Endothelial cell of umbilical vein (primary cell): Measurements from ENCODE around the gene SETBP1. TPM values are rescaled to one million over a fixed set of nuclear protein-coding genes. Genes with fewer than 3 reads are reported as not detected.

ENCODE experiments used
- BruUV-seq: library from RNA; stranded (reverse); fragments of 400-500 nt; replicated peaks from 2 replicates; lab custom pipeline; 2021; lab: Mats Ljungman, UMichigan
- CTCF ChIA-PET: fragments of 300-600, 350-600 bp; sonication (Branson Sonifier 250); formaldehyde crosslinking; loops from one replicate; lab custom pipeline; 2021; ENCODE audit warnings: antibody characterized with exemption, inconsistent platforms; lab: Charles Lee
- POLR2A ChIA-PET: fragments of 300-600, 350-600 bp; sonication (Branson Sonifier 250); formaldehyde crosslinking; loops from one replicate; lab custom pipeline; 2021; ENCODE audit warnings: antibody characterized with exemption, inconsistent platforms; lab: Charles Lee
- DNase-seq: peaks from one replicate; pipeline ENCODE4 v3.0.0-alpha.2; 2011; ENCODE audit warnings: low read depth, low spot score
- FAIRE-seq: peaks from 2 replicates; lab custom pipeline; 2011; peaks lifted over from hg19 to GRCh38; lab: Jason Lieb, UNC
- H2AFZ ChIP-seq: 2 replicates; pipeline ENCODE4 v1.6.0; 2012; ENCODE audit warnings: low read depth, low read length, control low read depth, inconsistent platforms
- H3K27ac ChIP-seq: 2 replicates; pipeline ENCODE4 v1.5.1; 2011; ENCODE audit warnings: low read depth, mild to moderate bottlenecking, control low read depth, low read length, moderate library complexity; ENCODE audit not compliant: insufficient read depth
- H3K27me3 ChIP-seq, 2 experiments: 2 replicates each; pipeline versions ENCODE4 v1.6.0 to v1.6.1; 2011; ENCODE audit warnings: low read length in 2 of 2, mixed read lengths in 1 of 2; ENCODE audit not compliant: control insufficient read depth in 2 of 2, insufficient read depth in 2 of 2
- H3K36me3 ChIP-seq, 2 experiments: 2 replicates in 1 of 2; 3 replicates in 1 of 2; pipeline ENCODE4 v1.5.1; 2011; ENCODE audit warnings: low read length in 2 of 2, mild to moderate bottlenecking in 1 of 2, moderate library complexity in 1 of 2; ENCODE audit not compliant: control insufficient read depth in 2 of 2, insufficient read depth in 2 of 2; ENCODE audit errors: extremely low read depth in 1 of 2
- H3K4me1 ChIP-seq: 3 replicates; pipeline ENCODE4 v1.5.1; 2011; ENCODE audit warnings: mild to moderate bottlenecking, low read length; ENCODE audit not compliant: control insufficient read depth, insufficient read depth; ENCODE audit errors: extremely low read depth
- H3K4me2 ChIP-seq: 2 replicates; pipeline ENCODE4 v1.6.1; 2011; ENCODE audit warnings: low read length, control low read depth, mixed read lengths; ENCODE audit not compliant: insufficient read depth
- H3K4me3 ChIP-seq, 3 experiments: fragments of 200-600 bp in 1 of 3; sonication (generic), shearing (Covaris generic) in 1 of 3; replicated peaks in 1 of 3; 2 replicates each; pipeline ENCODE4 v1.5.1; 2011 to 2016; ENCODE audit warnings: control low read depth in 3 of 3, low read length in 3 of 3, mild to moderate bottlenecking in 2 of 3, inconsistent platforms in 1 of 3, low read depth in 1 of 3, moderate library complexity in 1 of 3; ENCODE audit not compliant: insufficient read depth in 1 of 3
- H3K79me2 ChIP-seq: 2 replicates; pipeline ENCODE4 v1.6.0; 2012; ENCODE audit warnings: low read length, inconsistent platforms; ENCODE audit not compliant: control insufficient read depth, insufficient read depth
- H3K9ac ChIP-seq: replicated peaks from 2 replicates; pipeline ENCODE3; 2011; ENCODE audit warnings: low read length, control low read depth; ENCODE audit not compliant: insufficient read depth; ENCODE audit errors: extremely low read depth
- H3K9me1 ChIP-seq: replicated peaks from 3 replicates; pipeline ENCODE4 v1.6.0; 2011; ENCODE audit warnings: mild to moderate bottlenecking, low read length; ENCODE audit not compliant: control insufficient read depth, insufficient read depth; ENCODE audit errors: extremely low read depth
- H3K9me3 ChIP-seq: replicated peaks from 2 replicates; pipeline ENCODE4 v1.5.1; 2012; ENCODE audit warnings: low read length, inconsistent platforms; ENCODE audit not compliant: control insufficient read depth, insufficient read depth
- H4K20me1 ChIP-seq: replicated peaks from 2 replicates; pipeline ENCODE3; 2011; ENCODE audit warnings: mild to moderate bottlenecking, low read length; ENCODE audit not compliant: control insufficient read depth, insufficient read depth; ENCODE audit errors: extremely low read depth
- EZH2 ChIP-seq: IDR thresholded peaks from 2 replicates; pipeline ENCODE4 v1.6.1; 2012; ENCODE audit warnings: borderline replicate concordance, low read depth, mild to moderate bottlenecking, moderate library complexity, low read length, inconsistent platforms; ENCODE audit not compliant: severe bottlenecking
- FOS ChIP-seq: IDR thresholded peaks from 2 replicates; pipeline ENCODE4 v1.6.1; 2011; ENCODE audit warnings: mild to moderate bottlenecking, low read length, moderate library complexity, borderline replicate concordance; ENCODE audit not compliant: insufficient read depth
- GATA2 ChIP-seq: IDR thresholded peaks from 2 replicates; pipeline ENCODE4 v1.7.0; 2011; ENCODE audit warnings: low read depth, mild to moderate bottlenecking, moderate library complexity, mixed read lengths, low read length; ENCODE audit not compliant: insufficient read length, insufficient read depth
- JUN ChIP-seq: IDR thresholded peaks from 2 replicates; pipeline ENCODE4 v1.6.1; 2011; ENCODE audit warnings: borderline replicate concordance, low read depth; ENCODE audit not compliant: insufficient read length, insufficient read depth
- MYC ChIP-seq: IDR thresholded peaks from one replicate; pipeline ENCODE4 v1.6.1; 2011; ENCODE audit warnings: mild to moderate bottlenecking, low read depth, low read length
- POLR2A ChIP-seq: IDR thresholded peaks from 2 replicates; pipeline ENCODE4 v1.6.1; 2012; ENCODE audit warnings: low read depth, mild to moderate bottlenecking, control low read depth, low read length
- POLR2AphosphoS5 ChIP-seq: IDR thresholded peaks from 2 replicates; pipeline ENCODE4 v1.6.1; 2012; ENCODE audit warnings: low read depth, mild to moderate bottlenecking, control low read depth, low read length, moderate library complexity; ENCODE audit not compliant: insufficient read depth
- dilution Hi-C: fragments of 300-500 bp; cut with MboI; formaldehyde crosslinking; loops from one replicate; pipeline ENCODE4 v1.15.0; 2019; ENCODE audit warnings: low sequenced_read_pairs; ENCODE audit not compliant: extremely low pct_ligation_motif_present
- intact Hi-C: fragments of 100-400 bp; cut with micrococcal nuclease; formaldehyde crosslinking; loops from one replicate; pipeline ENCODE4 v1.10.0; 2022
- polyA plus RNA-seq, 4 experiments: library from polyadenylated mRNA; depleted of rRNA in 3 of 4; stranded (reverse) in 3 of 4; unstranded in 1 of 4; fragments of >200 nt; gene quantifications; 2 replicates each; pipeline versions ENCODE4 v1.2.1 to v1.2.3, GENCODE V29; 2011 to 2012; ENCODE audit warnings: missing spikeins in 1 of 4
- total RNA-seq: library from RNA; stranded (reverse); gene quantifications from 2 replicates; pipeline ENCODE4 v1.2.3, GENCODE V29; 2021
- TF ChIP-seq, protein P1 (sequence below): IDR thresholded peaks from 2 replicates; pipeline ENCODE4 v1.6.1; 2011; ENCODE audit not compliant: insufficient read depth, insufficient read length
- TF ChIP-seq, protein P2 (sequence below), 2 donors: IDR thresholded peaks; 1 replicate in 1 of 2; 2 replicates in 1 of 2; pipeline ENCODE4 v1.5.1; 2011; ENCODE audit warnings: low read length in 2 of 2, mild to moderate bottlenecking in 2 of 2, moderate library complexity in 2 of 2, control low read depth in 1 of 2, inconsistent platforms in 1 of 2, low read depth in 1 of 2; ENCODE audit not compliant: insufficient read depth in 1 of 2; ENCODE audit errors: extremely low read depth in 1 of 2

The SETBP1 gene
- total and polyA plus RNA-seq, 2 donors (not counting 3 experiments of a cell fraction or from before 2014, with no cell fraction given) = 0.76 to 3.1 TPM

DNA sequence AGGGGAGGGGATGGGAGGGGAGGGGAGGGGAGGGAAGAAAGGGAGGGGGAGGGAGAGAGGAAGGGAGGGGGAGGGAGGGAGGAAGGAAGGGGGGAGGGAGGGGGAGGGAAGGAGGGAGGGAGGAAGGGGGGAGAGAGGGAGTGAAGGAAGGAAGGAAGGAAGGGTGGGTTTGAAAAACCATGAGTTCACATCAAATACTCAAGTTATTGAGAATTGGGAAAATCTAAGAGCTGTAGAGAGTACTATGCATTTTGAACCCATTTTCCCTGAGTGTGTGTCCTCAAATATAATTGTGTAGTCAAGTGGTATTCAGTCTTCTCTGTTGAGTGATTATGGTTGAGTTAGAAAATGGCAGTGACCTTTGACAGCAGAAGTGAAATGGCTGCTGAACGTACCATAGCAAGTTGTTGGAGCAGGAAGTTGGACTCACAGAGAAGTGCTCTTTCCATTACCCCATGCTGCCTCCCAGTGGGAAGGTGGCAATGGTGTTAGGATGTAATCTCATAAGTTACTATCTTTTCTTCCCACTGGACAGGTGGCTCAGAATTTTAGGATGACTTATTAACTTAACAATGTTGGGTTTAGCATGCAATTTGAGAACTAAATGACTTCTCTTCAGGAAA is 214.6 kb downstream of the SETBP1 start:
- CTCF ChIA-PET = interaction anchor here (0.7 kb wide), 1 partner anchor 248 kb away, joined by 3 read pairs; no protein-coding TSS in a partner anchor

DNA sequence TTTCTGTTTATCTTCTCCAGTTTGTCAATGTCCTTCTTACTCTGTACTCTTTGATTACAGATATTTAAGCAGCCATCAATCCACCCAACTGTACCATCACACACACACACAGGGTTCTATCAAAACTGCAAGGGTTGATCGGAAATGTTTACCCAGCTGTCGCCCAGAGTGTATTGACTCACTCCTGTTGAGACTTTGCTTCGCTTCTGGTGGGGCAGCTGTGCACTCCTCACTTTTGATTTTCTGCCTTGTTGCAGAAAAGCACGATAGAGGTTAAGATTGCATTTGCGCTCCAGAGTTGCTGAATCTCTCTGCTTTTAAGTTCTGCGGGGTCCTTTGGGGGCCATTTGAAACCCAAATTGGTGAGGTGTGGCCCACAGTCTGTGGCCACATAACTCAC is 216.2 kb downstream of the SETBP1 start:
- FAIRE-seq (no peak), DNase-seq (no peak)
- dilution Hi-C loops (no loop called here), intact Hi-C loops (no loop called here)
- no TSS peak for BruUV-seq
- Histone ChIP-seq H3K9me1 (no peaks in the 10 kb centered on the region), H3K27me3 (no peaks in the 10 kb centered on the region), H3K4me1 (no peaks in the 10 kb centered on the region), H3K4me2 (no peak overlapping the region), H4K20me1 (no peaks in the 10 kb centered on the region), H3K9ac (no peak overlapping the region), H3K36me3 (no peaks in the 10 kb centered on the region), H2AFZ (no peak overlapping the region), H3K27ac (no peak overlapping the region), H3K9me3 (no peaks in the 10 kb centered on the region), H3K4me3 (no peak overlapping the region), H3K79me2 (no peaks in the 10 kb centered on the region)
- ChIA-PET CTCF (no interaction called here), POLR2A (no interaction called here)
- no peak for TF ChIP-seq EZH2
- no peak for TF ChIP-seq MYC
- TF ChIP-seq JUN = no peak
- TF ChIP-seq, protein P1, sequence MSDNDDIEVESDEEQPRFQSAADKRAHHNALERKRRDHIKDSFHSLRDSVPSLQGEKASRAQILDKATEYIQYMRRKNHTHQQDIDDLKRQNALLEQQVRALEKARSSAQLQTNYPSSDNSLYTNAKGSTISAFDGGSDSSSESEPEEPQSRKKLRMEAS = no peak
- TF ChIP-seq, protein P2, sequence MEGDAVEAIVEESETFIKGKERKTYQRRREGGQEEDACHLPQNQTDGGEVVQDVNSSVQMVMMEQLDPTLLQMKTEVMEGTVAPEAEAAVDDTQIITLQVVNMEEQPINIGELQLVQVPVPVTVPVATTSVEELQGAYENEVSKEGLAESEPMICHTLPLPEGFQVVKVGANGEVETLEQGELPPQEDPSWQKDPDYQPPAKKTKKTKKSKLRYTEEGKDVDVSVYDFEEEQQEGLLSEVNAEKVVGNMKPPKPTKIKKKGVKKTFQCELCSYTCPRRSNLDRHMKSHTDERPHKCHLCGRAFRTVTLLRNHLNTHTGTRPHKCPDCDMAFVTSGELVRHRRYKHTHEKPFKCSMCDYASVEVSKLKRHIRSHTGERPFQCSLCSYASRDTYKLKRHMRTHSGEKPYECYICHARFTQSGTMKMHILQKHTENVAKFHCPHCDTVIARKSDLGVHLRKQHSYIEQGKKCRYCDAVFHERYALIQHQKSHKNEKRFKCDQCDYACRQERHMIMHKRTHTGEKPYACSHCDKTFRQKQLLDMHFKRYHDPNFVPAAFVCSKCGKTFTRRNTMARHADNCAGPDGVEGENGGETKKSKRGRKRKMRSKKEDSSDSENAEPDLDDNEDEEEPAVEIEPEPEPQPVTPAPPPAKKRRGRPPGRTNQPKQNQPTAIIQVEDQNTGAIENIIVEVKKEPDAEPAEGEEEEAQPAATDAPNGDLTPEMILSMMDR (IDR thresholded peaks at IDR 0.05; ENCODE audit: extremely low read depth in 1 of 2, insufficient read depth in 1 of 2, low read depth in 1 of 2, low read length in 2 of 2) = no peak
- no peak for TF ChIP-seq GATA2
- TF ChIP-seq FOS = no peak
- no peak for TF ChIP-seq POLR2AphosphoS5
- TF ChIP-seq POLR2A = no peak

More for the DNA sequence above, 214.6 kb downstream of the SETBP1 start:
- H3K36me3 ChIP-seq = no peaks in the 10 kb centered on the region
- no TSS peak for BruUV-seq
- H3K4me1 ChIP-seq = no peaks in the 10 kb centered on the region
- H3K9me1 ChIP-seq = no peaks in the 10 kb centered on the region
- dilution Hi-C loops (no loop called here), intact Hi-C loops (loop anchor here (1.0 kb wide), 1 partner anchor 765 kb away; no protein-coding TSS in a partner anchor)
- H2AFZ ChIP-seq = peak overlapping the region; percentile 26
- TF ChIP-seq JUN (no peak), POLR2A (no peak), EZH2 (no peak)
- TF ChIP-seq, protein P2 (IDR thresholded peaks at IDR 0.05; ENCODE audit: extremely low read depth in 1 of 2, insufficient read depth in 1 of 2, low read depth in 1 of 2, low read length in 2 of 2) = peak in 1 of 2 donors; percentile 12
- POLR2A ChIA-PET = no interaction called here
- DNase-seq (peak; percentile 49), FAIRE-seq (no peak)
- no peaks in the 10 kb centered on the region for H3K79me2 ChIP-seq
- no peaks in the 10 kb centered on the region for H4K20me1 ChIP-seq
- H3K27me3 ChIP-seq = no peaks in the 10 kb centered on the region
- H3K9ac ChIP-seq = no peak overlapping the region
- H3K4me3 ChIP-seq = no peak overlapping the region
- no peak overlapping the region for H3K4me2 ChIP-seq
- no peak overlapping the region for H3K27ac ChIP-seq
- no peaks in the 10 kb centered on the region for H3K9me3 ChIP-seq
